Mesenchymal stem cell (in vitro differentiated cells and primary cell): ENCODE results near the gene MED13L.

Experiments
- DNase-seq: peaks from one replicate; pipeline ENCODE4 v3.0.0-alpha.2; 2013
- H2AFZ ChIP-seq: one replicate; pipeline ENCODE4 v1.6.1; 2013; ENCODE audit warnings: low read depth, mild to moderate bottlenecking, control low read depth, inconsistent platforms, low read length, moderate library complexity
- H2AK5ac ChIP-seq: 2 replicates; pipeline ENCODE4 v1.6.1; 2013; ENCODE audit warnings: low read length, moderate library complexity, mild to moderate bottlenecking, inconsistent platforms; ENCODE audit not compliant: severe bottlenecking
- H2BK120ac ChIP-seq: one replicate; pipeline ENCODE4 v1.6.1; 2013; ENCODE audit warnings: low read depth, mild to moderate bottlenecking, inconsistent platforms, low read length, moderate library complexity
- H2BK12ac ChIP-seq, 2 experiments: one replicate each; pipeline ENCODE4 v1.6.1; 2013; ENCODE audit warnings: inconsistent platforms in 2 of 2, low read length in 2 of 2, mild to moderate bottlenecking in 2 of 2, moderate library complexity in 2 of 2, control low read depth in 1 of 2
- H2BK15ac ChIP-seq: one replicate; pipeline ENCODE4 v1.6.1; 2013; ENCODE audit warnings: mild to moderate bottlenecking, low read depth, inconsistent platforms; ENCODE audit not compliant: poor library complexity, severe bottlenecking
- H2BK5ac ChIP-seq: 2 replicates; pipeline ENCODE4 v1.6.1; 2013; ENCODE audit warnings: low read depth, mild to moderate bottlenecking, low read length, control low read depth, inconsistent platforms; ENCODE audit not compliant: poor library complexity, severe bottlenecking
- H3K14ac ChIP-seq, 2 experiments: one replicate each; pipeline ENCODE4 v1.6.1; 2013; ENCODE audit warnings: inconsistent platforms in 2 of 2, low read length in 2 of 2, control low read depth in 1 of 2, mild to moderate bottlenecking in 1 of 2, moderate library complexity in 1 of 2
- H3K18ac ChIP-seq, 2 experiments: one replicate each; pipeline ENCODE4 v1.6.1; 2013; ENCODE audit warnings: inconsistent platforms in 2 of 2, low read length in 2 of 2, control low read depth in 1 of 2, low read depth in 1 of 2, mild to moderate bottlenecking in 1 of 2
- H3K23ac ChIP-seq, 2 experiments: one replicate each; pipeline ENCODE4 v1.6.1; 2013; ENCODE audit warnings: inconsistent platforms in 2 of 2, low read length in 2 of 2, mild to moderate bottlenecking in 2 of 2, moderate library complexity in 2 of 2, control low read depth in 1 of 2
- H3K27ac ChIP-seq: 2 replicates; pipeline ENCODE4 v1.5.1; 2013; ENCODE audit warnings: mild to moderate bottlenecking, moderate library complexity, low read length, control low read depth, inconsistent platforms; ENCODE audit not compliant: poor library complexity, severe bottlenecking
- H3K27me3 ChIP-seq, 2 experiments: 2 replicates each; pipeline versions ENCODE4 v1.6.1 to v1.7.0; 2013; ENCODE audit warnings: low read length in 2 of 2, mild to moderate bottlenecking in 2 of 2, moderate library complexity in 2 of 2, control low read depth in 1 of 2, inconsistent platforms in 1 of 2; ENCODE audit not compliant: control insufficient read depth in 1 of 2, insufficient read depth in 1 of 2
- H3K36me3 ChIP-seq, 2 experiments: 2 replicates each; pipeline versions ENCODE4 v1.6.1 to v1.7.0; 2013; ENCODE audit warnings: low read length in 2 of 2, control low read depth in 1 of 2, inconsistent platforms in 1 of 2, low read depth in 1 of 2, mild to moderate bottlenecking in 1 of 2; ENCODE audit not compliant: insufficient read depth in 2 of 2, control insufficient read depth in 1 of 2
- H3K4ac ChIP-seq, 2 experiments: one replicate each; pipeline ENCODE4 v1.6.1; 2013; ENCODE audit warnings: inconsistent platforms in 2 of 2, low read length in 2 of 2, mild to moderate bottlenecking in 2 of 2, moderate library complexity in 2 of 2, control low read depth in 1 of 2, low read depth in 1 of 2
- H3K4me1 ChIP-seq: 2 replicates; pipeline ENCODE4 v1.6.1; 2013; ENCODE audit warnings: low read depth, low read length, control low read depth; ENCODE audit not compliant: control insufficient read depth, insufficient read depth
- H3K4me2 ChIP-seq: 2 replicates; pipeline ENCODE4 v1.6.1; 2013; ENCODE audit warnings: low read length, mild to moderate bottlenecking, inconsistent platforms; ENCODE audit not compliant: poor library complexity, severe bottlenecking
- H3K4me3 ChIP-seq, 2 experiments: 2 replicates each; pipeline versions ENCODE4 v1.5.1 to v1.7.0; 2013; ENCODE audit warnings: low read length in 2 of 2, mild to moderate bottlenecking in 2 of 2, control low read depth in 1 of 2, low read depth in 1 of 2; ENCODE audit not compliant: insufficient read depth in 1 of 2
- H3K79me1 ChIP-seq: replicated peaks from 2 replicates; pipeline ENCODE4 v1.6.1; 2013; ENCODE audit warnings: mild to moderate bottlenecking, control low read depth, low read length, inconsistent platforms; ENCODE audit not compliant: poor library complexity, severe bottlenecking
- H3K9ac ChIP-seq: 2 replicates; pipeline ENCODE4 v1.7.0; 2013; ENCODE audit warnings: mild to moderate bottlenecking, low read length, moderate library complexity
- H3K9me3 ChIP-seq: 2 replicates; pipeline ENCODE4 v1.7.0; 2013; ENCODE audit warnings: mild to moderate bottlenecking, low read length; ENCODE audit not compliant: control insufficient read depth
- H4K8ac ChIP-seq: one replicate; pipeline ENCODE4 v1.6.1; 2013; ENCODE audit warnings: inconsistent platforms, mild to moderate bottlenecking, low read length, moderate library complexity
- H4K91ac ChIP-seq: one replicate; pipeline ENCODE4 v1.6.1; 2013; ENCODE audit warnings: mild to moderate bottlenecking, low read length, inconsistent platforms
- WGBS: methylation state at CpG from one replicate; pipeline ENCODE4 v1.1.7; 2013; ENCODE audit warnings: mixed read lengths; 5-methylcytosine and 5-hydroxymethylcytosine counted together

Gene MED13L

DNA sequence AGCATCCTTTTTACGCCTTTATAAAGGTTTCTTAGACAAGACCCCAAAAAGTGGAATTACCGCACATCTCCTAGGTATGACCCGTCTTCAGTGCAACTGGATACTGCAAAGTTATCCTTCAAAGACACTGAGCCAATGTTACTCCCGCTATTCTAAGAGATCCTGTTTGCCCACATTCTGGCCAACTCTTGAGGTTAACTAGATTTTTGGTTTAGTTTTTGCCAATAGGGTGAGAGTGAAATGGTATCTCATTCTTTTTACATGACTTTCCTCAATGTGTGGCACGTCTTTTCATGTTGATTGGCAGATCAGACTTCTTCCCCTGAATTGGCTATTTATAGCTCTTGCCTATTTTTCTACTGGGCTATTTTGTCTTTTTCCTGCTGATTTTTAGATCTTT, 347.2 kb downstream of the MED13L start:
- WGBS, result 90% methylated on average over 4 of the region's 5 CpGs
- H3K9me3 ChIP-seq, result no peaks in the 10 kb centered on the region
- H3K23ac ChIP-seq, result no peak overlapping the region

DNA sequence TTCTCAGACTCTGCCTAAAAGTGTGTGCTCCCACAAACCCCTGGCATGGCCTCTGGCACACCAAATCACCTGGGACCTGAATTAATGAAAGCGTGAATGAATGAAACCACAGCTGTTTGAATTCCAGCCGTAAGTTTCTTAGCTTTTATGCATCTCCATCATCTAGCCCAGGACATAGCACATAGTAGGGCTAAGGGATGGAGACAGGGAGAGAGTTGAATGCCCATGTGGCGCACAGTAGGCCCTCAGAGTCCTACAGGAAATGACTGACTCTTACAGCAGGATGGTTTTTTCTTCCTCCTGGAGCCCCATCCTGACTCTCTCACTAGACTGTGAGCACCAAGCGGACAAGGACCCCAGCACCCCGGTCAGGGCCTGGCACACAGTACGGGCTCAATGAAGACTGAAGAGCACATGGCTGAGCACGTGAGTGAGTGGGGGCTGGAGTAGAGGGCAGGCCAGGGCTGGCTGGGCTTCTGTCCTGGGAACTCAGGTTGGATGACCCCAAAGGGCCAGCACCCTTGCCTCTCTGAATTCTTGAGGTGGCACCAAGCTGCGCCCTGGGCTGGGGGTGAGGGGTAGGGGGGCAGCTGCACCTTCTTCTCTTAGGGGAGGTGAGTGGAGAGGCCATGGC, 351.3 kb downstream of the MED13L start:
- no peak overlapping the region for H3K4me2 ChIP-seq
- H2AFZ ChIP-seq, result no peak overlapping the region
- no peak overlapping the region for H3K4me3 ChIP-seq
- H3K9ac ChIP-seq, result no peak overlapping the region
- no peak overlapping the region for H2BK15ac ChIP-seq
- H4K8ac ChIP-seq, result no peak overlapping the region
- H2BK120ac ChIP-seq, result no peak overlapping the region
- peaks cover 6 to 13% of the 10 kb centered on the region in 2 experiments for H3K27me3 ChIP-seq
- H3K36me3 ChIP-seq, result no peaks in the 10 kb centered on the region
- no peak overlapping the region for H2BK5ac ChIP-seq
- H3K79me1 ChIP-seq, result no peaks in the 10 kb centered on the region
- H3K23ac ChIP-seq, result no peak overlapping the region
- no peak overlapping the region for H3K18ac ChIP-seq
- H3K27ac ChIP-seq, result no peak overlapping the region
- no peak overlapping the region for H2AK5ac ChIP-seq
- no peak overlapping the region for H2BK12ac ChIP-seq
- H3K14ac ChIP-seq, result no peak overlapping the region
- H4K91ac ChIP-seq, result no peak overlapping the region
- peaks cover 10% of the 10 kb centered on the region for H3K9me3 ChIP-seq
- no peak for DNase-seq
- WGBS, result 85% methylated on average over 7 of the region's 8 CpGs
- no peaks in the 10 kb centered on the region for H3K4me1 ChIP-seq
- no peak overlapping the region for H3K4ac ChIP-seq

More for the DNA sequence above, 347.2 kb downstream of the MED13L start:
- H4K91ac ChIP-seq, result no peak overlapping the region
- H3K9ac ChIP-seq, result no peak overlapping the region
- H3K18ac ChIP-seq, result no peak overlapping the region
- H3K4ac ChIP-seq, result no peak overlapping the region
- H3K27ac ChIP-seq, result no peak overlapping the region
- H3K4me2 ChIP-seq, result no peak overlapping the region
- H2BK12ac ChIP-seq, result no peak overlapping the region
- no peaks in the 10 kb centered on the region for H3K36me3 ChIP-seq
- H3K14ac ChIP-seq, result no peak overlapping the region
- H2BK120ac ChIP-seq, result no peak overlapping the region
- no peak overlapping the region for H4K8ac ChIP-seq
- no peaks in the 10 kb centered on the region for H3K79me1 ChIP-seq
- no peak for DNase-seq
- no peak overlapping the region for H2BK15ac ChIP-seq
- H3K4me3 ChIP-seq, result no peak overlapping the region
- peaks cover 8 to 10% of the 10 kb centered on the region in 2 experiments for H3K27me3 ChIP-seq
- no peak overlapping the region for H2AK5ac ChIP-seq
- no peaks in the 10 kb centered on the region for H3K4me1 ChIP-seq
- no peak overlapping the region for H2BK5ac ChIP-seq
- H2AFZ ChIP-seq, result no peak overlapping the region

DNA sequence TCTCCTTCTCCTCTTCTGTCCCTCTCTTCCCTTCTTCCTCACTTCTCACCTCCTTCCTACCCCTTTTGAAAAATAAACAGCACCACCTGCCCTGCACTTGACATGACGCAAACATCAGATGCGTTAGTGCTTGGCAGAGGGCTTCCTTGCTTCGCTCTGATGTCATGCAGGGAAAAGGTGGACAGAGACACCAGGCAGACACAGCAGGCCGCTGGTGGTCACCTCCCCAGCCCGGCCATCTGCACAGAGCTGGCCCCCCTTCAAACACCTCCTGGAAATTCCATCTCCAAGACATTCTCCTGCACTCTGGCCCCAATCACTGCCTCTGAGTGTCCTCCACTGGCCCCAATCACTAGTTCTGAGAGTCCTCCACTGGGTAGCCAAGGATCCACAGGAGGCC, 353.6 kb downstream of the MED13L start:
- Histone ChIP-seq H2AFZ (no peak overlapping the region), H3K4me3 (no peak overlapping the region), H3K14ac (no peak overlapping the region), H3K9me3 (peaks cover 10% of the 10 kb centered on the region), H2BK12ac (no peak overlapping the region), H3K27me3 (peaks cover 2 to 22% of the 10 kb centered on the region in 2 experiments), H2AK5ac (no peak overlapping the region), H3K4me1 (no peaks in the 10 kb centered on the region), H3K27ac (no peak overlapping the region), H3K36me3 (no peaks in the 10 kb centered on the region), H2BK15ac (no peak overlapping the region), H3K79me1 (no peaks in the 10 kb centered on the region), H4K8ac (no peak overlapping the region), H2BK120ac (no peak overlapping the region), H3K4me2 (no peak overlapping the region), H4K91ac (no peak overlapping the region), H2BK5ac (no peak overlapping the region), H3K9ac (no peak overlapping the region), H3K4ac (no peak overlapping the region), H3K23ac (no peak overlapping the region), H3K18ac (no peak overlapping the region)
- 92% methylated on average over 5 of the region's 5 CpGs for WGBS
- no peak for DNase-seq

DNA sequence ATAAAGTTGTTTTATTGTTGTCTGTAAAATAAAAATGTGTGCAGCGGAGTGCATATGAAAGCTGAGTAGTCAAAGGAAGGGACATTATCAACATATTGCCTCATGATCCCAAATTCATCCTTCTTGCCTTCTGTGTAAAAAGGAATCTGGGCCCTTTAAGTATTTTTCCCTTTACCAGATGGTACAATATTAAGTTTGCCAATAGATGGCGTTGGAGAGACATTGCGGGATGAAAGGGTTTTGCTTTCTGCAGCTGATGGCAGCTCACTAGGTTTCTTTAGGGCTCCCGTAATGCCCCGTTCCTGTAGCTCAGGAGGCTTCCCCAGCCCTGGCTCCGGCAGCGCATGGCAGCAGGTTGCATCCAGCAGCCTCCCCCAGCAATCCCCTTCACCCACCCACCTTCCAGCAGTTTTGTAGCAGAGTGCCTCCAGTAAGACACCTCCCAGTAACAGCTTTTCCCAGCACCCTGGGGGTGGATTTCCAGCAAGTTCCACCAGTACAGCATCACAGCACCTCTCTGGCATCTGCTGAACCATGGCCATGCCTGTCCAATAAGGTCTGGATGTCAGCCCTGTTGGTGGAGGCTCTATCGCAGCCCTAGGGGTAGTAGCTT, 354.4 kb downstream of the MED13L start:
- Histone ChIP-seq H3K27me3 (peaks cover 10 to 30% of the 10 kb centered on the region in 2 experiments), H3K27ac (no peak overlapping the region), H3K36me3 (no peaks in the 10 kb centered on the region), H3K4ac (no peak overlapping the region), H3K4me1 (no peaks in the 10 kb centered on the region), H2BK5ac (no peak overlapping the region), H2BK120ac (no peak overlapping the region), H2BK15ac (no peak overlapping the region), H3K18ac (no peak overlapping the region), H3K9ac (no peak overlapping the region), H3K23ac (no peak overlapping the region), H2AFZ (no peak overlapping the region), H3K14ac (no peak overlapping the region), H4K8ac (no peak overlapping the region), H3K4me3 (no peak overlapping the region), H2BK12ac (no peak overlapping the region), H3K79me1 (no peaks in the 10 kb centered on the region), H4K91ac (no peak overlapping the region), H3K9me3 (peaks cover 10% of the 10 kb centered on the region), H2AK5ac (no peak overlapping the region), H3K4me2 (no peak overlapping the region)
- WGBS, result 82% methylated on average over 6 of the region's 8 CpGs
- no peak for DNase-seq
